Spleen (tissue), 7 donors: Measurements from ENCODE around the gene FOXM1.

Source experiments
- POLR2A ChIP-seq, 3 donors: fragments of 450-650 bp; IDR thresholded peaks; one replicate each; pipeline ENCODE4 v1.5.1; 2017; ENCODE audit warnings: antibody characterized with exemption in 3 of 3, mild to moderate bottlenecking in 1 of 3
- POLR2AphosphoS5 ChIP-seq, 3 donors: sonication (generic); formaldehyde crosslinking; IDR thresholded peaks; one replicate each; pipeline ENCODE4 v1.5.1; 2017; ENCODE audit warnings: antibody characterized with exemption in 3 of 3
- TF ChIP-seq, protein P1 (sequence below), 11 experiments: fragments of 200-600 bp in 7 of 11; fragments of 450-650 bp in 4 of 11; sonication (generic) in 4 of 11; IDR thresholded peaks in 8 of 11; conservative IDR thresholded peaks in 3 of 11; 1 replicate in 7 of 11; 2 replicates in 4 of 11; pipeline versions ENCODE4 v1.4.0 to v1.8.0; 2016 to 2021; ENCODE audit warnings: antibody characterized with exemption in 11 of 11, inconsistent platforms in 4 of 11, mild to moderate bottlenecking in 1 of 11
- donor health status: DM: no; HTN: no; CAD: no; lungs with moderate emphysema.
- donor health status: DM: no; HTN: no; CAD: no.
- donor health status: DM: no; HTN: no; CAD: no.

GRCh38 chr12:2858334-2858733 lies 18.6 kb downstream of the FOXM1 start:
- TF ChIP-seq, protein P1, sequence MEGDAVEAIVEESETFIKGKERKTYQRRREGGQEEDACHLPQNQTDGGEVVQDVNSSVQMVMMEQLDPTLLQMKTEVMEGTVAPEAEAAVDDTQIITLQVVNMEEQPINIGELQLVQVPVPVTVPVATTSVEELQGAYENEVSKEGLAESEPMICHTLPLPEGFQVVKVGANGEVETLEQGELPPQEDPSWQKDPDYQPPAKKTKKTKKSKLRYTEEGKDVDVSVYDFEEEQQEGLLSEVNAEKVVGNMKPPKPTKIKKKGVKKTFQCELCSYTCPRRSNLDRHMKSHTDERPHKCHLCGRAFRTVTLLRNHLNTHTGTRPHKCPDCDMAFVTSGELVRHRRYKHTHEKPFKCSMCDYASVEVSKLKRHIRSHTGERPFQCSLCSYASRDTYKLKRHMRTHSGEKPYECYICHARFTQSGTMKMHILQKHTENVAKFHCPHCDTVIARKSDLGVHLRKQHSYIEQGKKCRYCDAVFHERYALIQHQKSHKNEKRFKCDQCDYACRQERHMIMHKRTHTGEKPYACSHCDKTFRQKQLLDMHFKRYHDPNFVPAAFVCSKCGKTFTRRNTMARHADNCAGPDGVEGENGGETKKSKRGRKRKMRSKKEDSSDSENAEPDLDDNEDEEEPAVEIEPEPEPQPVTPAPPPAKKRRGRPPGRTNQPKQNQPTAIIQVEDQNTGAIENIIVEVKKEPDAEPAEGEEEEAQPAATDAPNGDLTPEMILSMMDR (IDR thresholded peaks at IDR 0.05 in 8 of 11, conservative IDR thresholded peaks at IDR 0.05 in 3 of 11), result no peak
- no peak for TF ChIP-seq POLR2A (IDR thresholded peaks at IDR 0.05)
- no peak for TF ChIP-seq POLR2AphosphoS5 (IDR thresholded peaks at IDR 0.05)
